ENCODE data around the gene FEN1.
A peak's percentile ranks its signal among the peaks of the same experiment; 100 is the strongest.

The FEN1 gene

DNA sequence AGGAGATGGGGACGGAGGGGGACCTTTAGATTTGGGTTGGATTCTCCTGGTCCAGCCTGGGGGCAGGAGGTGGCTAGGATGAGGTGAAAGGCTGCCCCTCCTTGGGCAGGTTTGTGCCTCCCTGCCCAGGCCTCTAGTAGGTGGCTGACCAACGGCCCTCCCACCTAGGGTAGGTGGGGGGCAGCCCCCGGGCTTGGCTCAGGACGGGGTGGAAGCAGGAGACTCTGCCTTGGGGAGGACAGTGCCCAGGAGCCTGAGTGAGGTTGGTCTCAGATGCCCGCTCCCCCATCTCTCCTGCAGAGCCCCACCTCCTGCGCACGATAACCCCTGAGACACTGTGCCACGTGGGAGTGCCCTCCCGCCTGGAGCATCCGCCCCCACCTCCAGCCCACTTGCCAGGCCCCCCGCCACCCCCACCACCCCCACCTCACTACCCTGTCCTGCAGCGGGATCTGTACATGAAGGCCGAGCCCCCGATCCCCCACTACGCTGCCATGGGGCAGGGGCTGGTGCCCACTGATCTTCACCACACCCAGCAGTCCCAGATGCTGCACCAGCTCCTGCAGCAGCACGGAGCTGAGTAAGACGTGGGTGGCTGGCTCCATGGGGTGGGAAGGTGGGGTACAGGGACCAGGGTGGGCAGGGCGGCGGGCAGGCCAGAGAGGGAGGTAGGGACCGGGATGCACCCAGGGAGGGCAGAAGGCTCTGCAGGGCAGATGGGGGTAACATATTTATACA, 22.6 kb upstream of the FEN1 start:
- H3K27me3 ChIP-seq (ENCODE audit: insufficient read depth, low read length), result no peaks in the 10 kb centered on the region
- no peak overlapping the region for H3K23ac ChIP-seq (ENCODE audit: low read length)
- H4K91ac ChIP-seq (ENCODE audit: low read depth, low read length), result peak overlapping the region; percentile 19
- no peak overlapping the region for H3K14ac ChIP-seq (ENCODE audit: low read length)
- H2AFZ ChIP-seq (ENCODE audit: insufficient read depth, low read length, poor library complexity), result no peak overlapping the region
- no peak overlapping the region for H2BK120ac ChIP-seq (ENCODE audit: insufficient read depth, low read length, poor library complexity)
- H3K9me3 ChIP-seq (ENCODE audit: insufficient read depth, low read depth, low read length), result peaks cover 3% of the 10 kb centered on the region
- H3K4me1 ChIP-seq (ENCODE audit: control insufficient read depth in 1 of 2, insufficient read depth in 2 of 2, low read length in 2 of 2), result peaks cover 30 to 42% of the 10 kb centered on the region in 2 experiments
- H2BK12ac ChIP-seq (ENCODE audit: low read length), result no peak overlapping the region
- no peak overlapping the region for H2BK5ac ChIP-seq (ENCODE audit: low read depth, low read length, poor library complexity)
- H2AK5ac ChIP-seq (ENCODE audit: low read length), result peak overlapping the region; percentile 42
- H4K8ac ChIP-seq (ENCODE audit: low read depth, low read length), result no peak overlapping the region
- no CpG with 5 or more reads among the region's 20 CpGs for WGBS (ENCODE audit: extremely low coverage, insufficient coverage, insufficient read length)
- H3K79me2 ChIP-seq (ENCODE audit: control insufficient read depth, insufficient read depth, low read length, poor library complexity), result peaks cover 6% of the 10 kb centered on the region
- H3K79me1 ChIP-seq (ENCODE audit: low read length), result peaks cover 22% of the 10 kb centered on the region
- no peak overlapping the region for H3K9ac ChIP-seq (ENCODE audit: low read length)
- no peaks in the 10 kb centered on the region for H3K36me3 ChIP-seq (ENCODE audit: control insufficient read depth in 1 of 2, insufficient read depth in 2 of 2, low read length in 2 of 2)
- no peak overlapping the region for H4K12ac ChIP-seq (ENCODE audit: low read depth, low read length)
- no peak overlapping the region for H3K4me2 ChIP-seq (ENCODE audit: low read length)
- H3K18ac ChIP-seq (ENCODE audit: low read length), result no peak overlapping the region
- no peak overlapping the region for H3K4me3 ChIP-seq (ENCODE audit: low read depth, low read length)
- no peak overlapping the region for H3K27ac ChIP-seq (ENCODE audit: low read depth, low read length)
- no peak for DNase-seq
- no peak overlapping the region for H3K4ac ChIP-seq (ENCODE audit: low read depth, low read length)

DNA sequence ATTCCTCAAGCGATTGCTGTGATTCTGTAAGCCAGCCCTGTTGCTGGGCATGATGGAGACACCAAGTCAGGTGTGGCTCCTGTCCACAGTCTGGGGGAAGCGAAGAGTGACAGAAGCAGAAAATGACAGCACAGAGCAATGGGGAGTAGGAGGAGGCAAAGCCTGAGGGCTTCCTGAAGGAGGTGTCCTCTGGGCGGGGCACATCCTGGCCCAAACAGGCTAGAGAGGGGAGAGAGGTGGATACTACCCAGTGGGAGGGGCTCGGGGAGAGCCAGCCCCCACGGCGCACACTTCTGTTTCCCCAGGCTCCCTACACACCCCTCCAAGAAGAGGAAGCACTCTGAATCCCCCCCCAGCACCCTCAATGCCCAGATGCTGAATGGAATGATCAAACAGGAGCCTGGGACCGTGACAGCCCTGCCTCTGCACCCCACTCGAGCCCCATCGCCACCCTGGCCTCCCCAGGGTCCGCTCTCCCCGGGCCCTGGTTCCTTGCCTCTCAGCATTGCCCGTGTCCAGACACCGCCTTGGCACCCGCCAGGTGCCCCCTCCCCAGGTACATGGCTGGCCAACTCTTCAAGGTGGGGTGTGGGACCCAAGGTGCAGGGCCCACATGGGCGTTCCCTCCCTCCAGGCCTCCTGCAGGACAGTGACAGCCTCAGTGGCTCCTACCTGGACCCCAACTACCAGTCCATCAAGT, 21.4 kb upstream of the FEN1 start:
- peaks cover 6% of the 10 kb centered on the region for H3K79me2 ChIP-seq (ENCODE audit: control insufficient read depth, insufficient read depth, low read length, poor library complexity)
- H2BK120ac ChIP-seq (ENCODE audit: insufficient read depth, low read length, poor library complexity), result peak overlapping the region; percentile 75
- no CpG with 5 or more reads among the region's 15 CpGs for WGBS (ENCODE audit: extremely low coverage, insufficient coverage, insufficient read length)

DNA sequence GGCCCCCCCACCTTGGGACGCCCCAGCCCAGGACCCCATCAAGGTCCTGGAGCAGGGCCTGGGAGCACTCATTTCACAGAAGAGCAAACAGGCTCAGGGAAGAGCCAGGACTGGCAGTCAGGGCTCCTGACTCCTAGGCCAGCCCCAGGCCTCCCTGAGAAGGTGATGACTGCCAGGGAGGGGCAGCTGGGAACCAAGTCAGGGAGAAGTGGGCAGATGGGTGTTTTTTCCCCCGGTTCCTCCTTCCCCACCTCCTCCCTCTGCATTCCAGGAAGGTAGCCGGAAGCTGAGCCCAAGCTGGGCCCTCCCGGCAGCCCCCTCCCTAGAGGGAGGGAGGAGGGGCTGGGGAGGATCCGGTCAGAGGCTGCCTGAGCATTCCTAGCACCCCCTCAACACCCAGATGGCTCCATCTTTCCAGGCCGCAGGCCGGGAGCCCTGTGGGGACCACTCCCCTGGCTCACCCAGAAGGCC, 20.7 kb upstream of the FEN1 start:
- H3K18ac ChIP-seq (ENCODE audit: low read length), result peak overlapping the region; percentile 76
- H2AFZ ChIP-seq (ENCODE audit: insufficient read depth, low read length, poor library complexity), result peak overlapping the region; percentile 30
- peak overlapping the region; percentile 1 for H3K4ac ChIP-seq (ENCODE audit: low read depth, low read length)
- H4K91ac ChIP-seq (ENCODE audit: low read depth, low read length), result peak overlapping the region; percentile 89
- H3K36me3 ChIP-seq (ENCODE audit: control insufficient read depth in 1 of 2, insufficient read depth in 2 of 2, low read length in 2 of 2), result peaks cover 0 to 4% of the 10 kb centered on the region in 2 experiments
- H3K4me2 ChIP-seq (ENCODE audit: low read length), result no peak overlapping the region
- peaks cover 6% of the 10 kb centered on the region for H3K79me2 ChIP-seq (ENCODE audit: control insufficient read depth, insufficient read depth, low read length, poor library complexity)
- peak overlapping the region; percentile 30 for H4K8ac ChIP-seq (ENCODE audit: low read depth, low read length)
- WGBS (ENCODE audit: extremely low coverage, insufficient coverage, insufficient read length), result no CpG with 5 or more reads among the region's 7 CpGs
- peaks cover 1% of the 10 kb centered on the region for H3K9me3 ChIP-seq (ENCODE audit: insufficient read depth, low read depth, low read length)
- peaks cover 30 to 42% of the 10 kb centered on the region in 2 experiments for H3K4me1 ChIP-seq (ENCODE audit: control insufficient read depth in 1 of 2, insufficient read depth in 2 of 2, low read length in 2 of 2)
- H4K12ac ChIP-seq (ENCODE audit: low read depth, low read length), result peak overlapping the region; percentile 55
- peak overlapping the region; percentile 81 for H3K14ac ChIP-seq (ENCODE audit: low read length)
- H3K79me1 ChIP-seq (ENCODE audit: low read length), result peaks cover 22% of the 10 kb centered on the region
- peak overlapping the region; percentile 81 for H2BK120ac ChIP-seq (ENCODE audit: insufficient read depth, low read length, poor library complexity)
- H3K27ac ChIP-seq (ENCODE audit: low read depth, low read length), result peak overlapping the region; percentile 24
- peak overlapping the region; percentile 71 for H2BK5ac ChIP-seq (ENCODE audit: low read depth, low read length, poor library complexity)
- no peak overlapping the region for H3K4me3 ChIP-seq (ENCODE audit: low read depth, low read length)
- H3K23ac ChIP-seq (ENCODE audit: low read length), result no peak overlapping the region
- DNase-seq, result no peak
- peak overlapping the region; percentile 63 for H2BK12ac ChIP-seq (ENCODE audit: low read length)
- H2AK5ac ChIP-seq (ENCODE audit: low read length), result peak overlapping the region; percentile 49
- no peaks in the 10 kb centered on the region for H3K27me3 ChIP-seq (ENCODE audit: insufficient read depth, low read length)
- H3K9ac ChIP-seq (ENCODE audit: low read length), result no peak overlapping the region

More for the DNA sequence above, 21.4 kb upstream of the FEN1 start:
- H2BK12ac ChIP-seq (ENCODE audit: low read length), result peak overlapping the region; percentile 63
- H2BK5ac ChIP-seq (ENCODE audit: low read depth, low read length, poor library complexity), result peak overlapping the region; percentile 64
- H3K9ac ChIP-seq (ENCODE audit: low read length), result peak overlapping the region; percentile 1
- no peak for DNase-seq
- H3K27me3 ChIP-seq (ENCODE audit: insufficient read depth, low read length), result no peaks in the 10 kb centered on the region
- no peaks in the 10 kb centered on the region for H3K36me3 ChIP-seq (ENCODE audit: control insufficient read depth in 1 of 2, insufficient read depth in 2 of 2, low read length in 2 of 2)
- H4K91ac ChIP-seq (ENCODE audit: low read depth, low read length), result peak overlapping the region; percentile 89
- peak overlapping the region; percentile 46 for H2AK5ac ChIP-seq (ENCODE audit: low read length)
- H3K9me3 ChIP-seq (ENCODE audit: insufficient read depth, low read depth, low read length), result peaks cover 1% of the 10 kb centered on the region
- H3K4ac ChIP-seq (ENCODE audit: low read depth, low read length), result peak overlapping the region; percentile 1
- peaks cover 30 to 42% of the 10 kb centered on the region in 2 experiments for H3K4me1 ChIP-seq (ENCODE audit: control insufficient read depth in 1 of 2, insufficient read depth in 2 of 2, low read length in 2 of 2)
- H3K14ac ChIP-seq (ENCODE audit: low read length), result peak overlapping the region; percentile 12
- H3K18ac ChIP-seq (ENCODE audit: low read length), result peak overlapping the region; percentile 76
- peak overlapping the region; percentile 30 for H4K8ac ChIP-seq (ENCODE audit: low read depth, low read length)
- H2AFZ ChIP-seq (ENCODE audit: insufficient read depth, low read length, poor library complexity), result no peak overlapping the region
- peak overlapping the region; percentile 24 for H3K27ac ChIP-seq (ENCODE audit: low read depth, low read length)
- H3K4me3 ChIP-seq (ENCODE audit: low read depth, low read length), result no peak overlapping the region
- H3K4me2 ChIP-seq (ENCODE audit: low read length), result no peak overlapping the region
- H3K23ac ChIP-seq (ENCODE audit: low read length), result no peak overlapping the region
- peaks cover 22% of the 10 kb centered on the region for H3K79me1 ChIP-seq (ENCODE audit: low read length)
- H4K12ac ChIP-seq (ENCODE audit: low read depth, low read length), result peak overlapping the region; percentile 49

DNA sequence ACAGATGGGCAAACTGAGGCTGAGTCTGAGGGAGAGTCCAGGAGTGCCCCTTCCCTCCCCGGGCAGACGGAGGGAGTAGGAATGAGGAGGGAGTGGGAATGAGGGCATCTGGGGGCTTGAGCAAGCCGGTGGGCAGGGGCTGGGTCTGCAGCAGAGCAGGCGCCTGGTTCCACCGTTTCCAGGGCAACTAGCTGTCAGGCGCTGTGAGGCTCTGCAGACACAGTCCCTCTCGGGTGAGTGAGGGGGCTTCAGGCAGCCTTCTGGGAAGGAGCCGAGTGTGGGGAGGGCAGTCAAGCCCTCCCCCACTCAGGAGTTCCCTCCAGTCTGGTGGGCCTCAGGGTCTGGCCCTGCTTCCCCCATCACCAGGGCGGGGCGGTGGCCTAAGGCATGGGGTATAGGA, 19.4 kb upstream of the FEN1 start:
- Histone ChIP-seq H3K27ac (ENCODE audit: low read depth, low read length) (no peak overlapping the region), H2BK5ac (ENCODE audit: low read depth, low read length, poor library complexity) (peak overlapping the region; percentile 58), H3K4ac (ENCODE audit: low read depth, low read length) (no peak overlapping the region), H3K9me3 (ENCODE audit: insufficient read depth, low read depth, low read length) (no peaks in the 10 kb centered on the region), H3K36me3 (ENCODE audit: control insufficient read depth in 1 of 2, insufficient read depth in 2 of 2, low read length in 2 of 2) (peaks cover 6 to 7% of the 10 kb centered on the region in 2 experiments), H3K14ac (ENCODE audit: low read length) (no peak overlapping the region), H3K79me1 (ENCODE audit: low read length) (peaks cover 22% of the 10 kb centered on the region), H4K12ac (ENCODE audit: low read depth, low read length) (no peak overlapping the region), H3K18ac (ENCODE audit: low read length) (no peak overlapping the region), H3K4me3 (ENCODE audit: low read depth, low read length) (no peak overlapping the region), H2AFZ (ENCODE audit: insufficient read depth, low read length, poor library complexity) (no peak overlapping the region), H3K9ac (ENCODE audit: low read length) (no peak overlapping the region), H4K91ac (ENCODE audit: low read depth, low read length) (peak overlapping the region; percentile 40), H3K4me2 (ENCODE audit: low read length) (peak overlapping the region; percentile 37), H2AK5ac (ENCODE audit: low read length) (no peak overlapping the region), H3K23ac (ENCODE audit: low read length) (no peak overlapping the region), H4K8ac (ENCODE audit: low read depth, low read length) (no peak overlapping the region), H3K79me2 (ENCODE audit: control insufficient read depth, insufficient read depth, low read length, poor library complexity) (peaks cover 6% of the 10 kb centered on the region), H3K27me3 (ENCODE audit: insufficient read depth, low read length) (no peaks in the 10 kb centered on the region), H3K4me1 (ENCODE audit: control insufficient read depth in 1 of 2, insufficient read depth in 2 of 2, low read length in 2 of 2) (peaks cover 30 to 41% of the 10 kb centered on the region in 2 experiments), H2BK120ac (ENCODE audit: insufficient read depth, low read length, poor library complexity) (peak overlapping the region; percentile 14), H2BK12ac (ENCODE audit: low read length) (peak overlapping the region; percentile 16)
- no peak for DNase-seq
- WGBS (ENCODE audit: extremely low coverage, insufficient coverage, insufficient read length), result no CpG with 5 or more reads among the region's 10 CpGs
